ENCODE results near the gene TMEM89. TPM values are rescaled to one million over a fixed set of nuclear protein-coding genes. Genes with fewer than 3 reads are reported as not detected.

Gene TMEM89
- total and polyA plus RNA-seq, 2 of the 13 experiments (the other 11 are each of a cell fraction or from before 2014, with no cell fraction given): 0.31 to 0.59 TPM

DNA sequence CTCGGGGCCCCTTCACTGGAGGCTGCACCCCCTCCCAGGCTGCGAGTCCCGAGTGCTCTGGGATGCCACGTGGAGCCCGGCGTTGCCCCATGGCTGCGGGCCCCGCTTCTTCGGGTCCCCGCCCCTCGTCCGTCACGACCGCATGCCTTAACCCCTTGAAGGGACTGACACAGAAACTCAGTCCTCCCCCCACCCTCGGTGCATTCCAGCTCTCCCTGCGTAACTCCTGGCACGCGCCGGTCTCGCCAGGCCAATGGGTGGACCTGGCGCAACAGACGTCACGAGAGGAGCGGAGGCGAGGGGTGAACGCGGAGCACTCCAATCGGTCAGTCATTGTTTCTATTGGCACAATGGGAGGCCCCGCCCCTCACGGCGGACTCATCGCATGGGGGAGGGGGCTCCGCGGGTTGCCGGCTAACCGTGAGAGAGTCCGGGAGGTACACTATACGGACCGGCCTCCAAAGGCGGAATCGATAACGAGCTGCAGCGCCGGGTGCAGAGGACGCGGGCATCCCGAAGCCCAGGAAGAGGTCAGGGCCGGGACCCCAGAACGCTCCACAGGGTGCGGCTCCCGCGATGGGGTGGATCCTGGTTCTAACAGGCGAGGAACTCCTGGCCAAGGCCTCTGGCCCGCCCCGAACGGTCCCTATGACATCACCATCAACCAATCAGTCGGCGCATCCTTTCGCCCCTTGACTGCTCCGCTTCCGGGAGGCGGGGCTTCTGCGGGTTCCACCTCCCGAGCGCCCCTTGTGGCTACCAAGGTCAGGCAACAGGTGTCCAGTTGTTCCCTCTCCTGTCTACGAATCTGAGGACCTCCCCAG, 42.1 kb upstream of the TMEM89 start (continued):
- TF ChIP-seq ZNF451 (CRISPR knock-in tag; IDR thresholded peaks at IDR 0.05) (0 out of 2 replicates have a peak, but pooled peaks have one; percentile 64), MAZ (IDR thresholded peaks at IDR 0.05; ENCODE audit: borderline replicate concordance, low read depth, low read length) (peak; percentile 68; the same call in 1 of the 2 replicates), MAZ (CRISPR knock-in tag; IDR thresholded peaks at IDR 0.05; ENCODE audit: low read depth) (peak; percentile 80), ZNF33B (CRISPR knock-in tag; IDR thresholded peaks at IDR 0.05) (peak; percentile 26; the same call in 1 of the 2 replicates), SMARCE1 (IDR thresholded peaks at IDR 0.05; ENCODE audit: borderline replicate concordance) (no peak), ZNF264 (CRISPR knock-in tag; IDR thresholded peaks at IDR 0.05) (peak; percentile 76), HOXA9 (CRISPR knock-in tag; IDR thresholded peaks at IDR 0.05; ENCODE audit: borderline replicate concordance) (no peak), MTF2 (CRISPR knock-in tag; IDR thresholded peaks at IDR 0.05; ENCODE audit: borderline replicate concordance) (peak; percentile 90; the same call in 1 of the 2 replicates), NCOA2 (CRISPR knock-in tag; IDR thresholded peaks at IDR 0.05) (peak; percentile 55), STAT5B (CRISPR knock-in tag; IDR thresholded peaks at IDR 0.05) (no peak), PREB (CRISPR knock-in tag; IDR thresholded peaks at IDR 0.05) (no peak), ZNF530 (CRISPR knock-in tag; IDR thresholded peaks at IDR 0.05; ENCODE audit: low read depth) (no peak), ZNF367 (CRISPR knock-in tag; IDR thresholded peaks at IDR 0.05; ENCODE audit: borderline replicate concordance) (no peak), ZSCAN5A (CRISPR knock-in tag; IDR thresholded peaks at IDR 0.05; ENCODE audit: borderline replicate concordance) (0 out of 2 replicates have a peak, but pooled peaks have one; percentile 23), TRIM24 (CRISPR knock-in tag; IDR thresholded peaks at IDR 0.05) (no peak), NR2F6 (IDR thresholded peaks at IDR 0.05) (peak; percentile 75; the same call in 1 of the 2 replicates), NR2F6 (CRISPR knock-in tag; IDR thresholded peaks at IDR 0.05) (peak; percentile 64), REXO4 (CRISPR knock-in tag; IDR thresholded peaks at IDR 0.05; ENCODE audit: borderline replicate concordance) (no peak), WIZ (CRISPR knock-in tag; IDR thresholded peaks at IDR 0.05) (no peak), ZNF564 (CRISPR knock-in tag; IDR thresholded peaks at IDR 0.05) (peak; percentile 79; the same call in 1 of the 2 replicates), FOXK1 (CRISPR knock-in tag; IDR thresholded peaks at IDR 0.05; ENCODE audit: borderline replicate concordance, low read depth) (peak; percentile 12; the same call in 1 of the 2 replicates), EZH2 (conservative IDR thresholded peaks at IDR 0.05; ENCODE audit: low read depth, low read length) (no peak), EEA1 (CRISPR knock-in tag; IDR thresholded peaks at IDR 0.05; ENCODE audit: borderline replicate concordance) (no peak; the same call in 1 of the 2 replicates), ZNF749 (CRISPR knock-in tag; IDR thresholded peaks at IDR 0.05; ENCODE audit: borderline replicate concordance) (peak; percentile 69; the same call in 1 of the 2 replicates), JUND (CRISPR knock-in tag; IDR thresholded peaks at IDR 0.05) (peak; percentile 55; the same call in 1 of the 2 replicates), ZNF841 (CRISPR knock-in tag; IDR thresholded peaks at IDR 0.05; ENCODE audit: borderline replicate concordance) (no peak), THAP8 (CRISPR knock-in tag; IDR thresholded peaks at IDR 0.05; ENCODE audit: borderline replicate concordance) (no peak)
